ENCODE measurements around the gene ZNF74.
A peak's percentile ranks its signal among the peaks of the same experiment; 100 is the strongest.
"Not testable (repeated sequence)": the region's sequence is repeated elsewhere in the genome, so short reads cannot be mapped to it uniquely, and the experiment has no call there.

ZNF74 gene

DNA sequence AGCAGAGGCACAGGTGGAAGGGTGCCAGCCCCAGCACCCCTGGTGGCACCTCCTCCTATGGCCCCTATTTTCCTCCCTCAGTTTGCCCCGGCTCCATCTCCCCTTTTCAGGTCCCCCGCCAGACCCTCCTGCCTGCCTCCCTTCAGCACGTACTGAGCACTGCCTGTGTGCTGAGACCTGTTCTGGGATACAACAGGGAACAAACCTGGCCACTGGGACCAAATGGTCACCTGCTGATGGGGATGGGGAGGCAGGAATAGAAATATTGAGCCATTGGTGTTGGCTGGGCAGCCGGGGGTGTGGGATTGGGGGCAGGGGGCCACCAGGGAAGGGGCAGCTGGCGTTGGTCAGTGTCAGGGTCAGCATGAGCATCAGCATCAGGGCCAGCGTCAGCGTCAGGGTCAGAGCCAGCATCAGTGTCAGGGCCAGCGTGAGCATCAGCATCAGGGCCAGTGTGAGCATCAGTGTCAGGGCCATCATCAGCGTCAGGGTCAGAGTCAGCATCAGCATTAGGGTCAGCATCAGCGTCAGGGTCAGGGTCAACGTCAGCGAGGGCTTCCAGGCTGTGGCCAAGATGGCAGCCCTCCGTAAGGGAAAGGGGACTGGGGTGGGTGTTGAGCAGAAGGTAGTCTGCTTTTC, 7.5 kb downstream of the ZNF74 start:
- no peak for DNase-seq

DNA sequence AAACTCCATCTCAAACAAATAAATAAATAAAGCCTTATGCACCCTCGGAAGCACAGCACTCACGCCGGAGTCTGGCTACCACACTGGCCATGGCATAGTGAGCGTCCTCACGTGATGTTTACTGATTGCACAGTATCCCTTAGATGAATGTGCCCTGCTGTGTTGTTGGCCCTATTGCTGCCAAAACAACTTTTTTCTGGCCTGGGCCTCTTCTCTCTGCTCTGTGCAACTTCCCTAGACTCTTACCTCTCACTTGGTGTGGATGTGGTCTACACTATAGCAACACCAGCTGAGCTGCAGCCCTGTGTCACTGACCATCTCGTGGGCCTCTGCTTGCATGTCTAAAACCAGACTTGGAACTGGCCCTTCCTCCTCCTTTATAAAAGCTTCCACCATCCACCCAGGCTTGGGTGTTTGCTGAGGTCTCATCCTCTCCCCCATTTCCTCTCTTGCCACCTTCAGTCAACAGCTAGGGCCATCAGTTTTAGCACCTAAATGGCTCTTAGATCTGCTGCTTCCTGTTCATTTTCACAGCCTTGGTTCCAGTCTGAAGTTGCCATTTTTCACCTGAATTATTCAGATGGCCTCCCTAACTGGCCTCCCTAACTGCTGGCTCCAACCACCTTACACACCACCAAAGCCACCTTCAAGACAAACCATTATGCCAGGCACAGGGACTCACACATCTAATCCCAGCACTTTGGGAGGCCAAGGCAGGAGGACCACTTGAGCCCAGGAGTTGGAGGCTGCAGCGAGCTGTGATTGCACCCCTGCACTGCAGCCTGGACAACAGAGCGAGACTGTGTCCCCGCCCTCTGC, 9.2 kb downstream of the ZNF74 start:
- DNase-seq, result no peak

DNA sequence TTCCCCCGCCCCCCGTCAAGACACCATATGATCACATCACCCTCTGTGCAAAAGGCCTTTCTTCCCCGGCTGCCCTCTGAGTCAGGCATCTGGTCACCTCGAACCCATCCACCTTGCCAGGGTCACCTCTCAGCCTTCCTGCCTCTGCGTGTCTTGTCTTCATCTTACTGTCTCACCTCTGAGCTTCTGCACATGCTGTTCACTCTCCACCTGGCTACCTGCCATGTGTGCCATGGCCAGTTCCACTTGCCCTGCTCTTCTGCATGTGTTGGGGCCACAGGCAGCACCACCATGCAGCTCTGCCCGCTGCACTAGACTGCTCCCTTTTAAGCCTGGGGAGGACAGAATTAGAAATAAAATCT, 9.8 kb downstream of the ZNF74 start:
- no peak for DNase-seq

GRCh38 chr22:20404881-20405280, 10.9 kb downstream of the ZNF74 start:
- DNase-seq, result no peak

GRCh38 chr22:20405291-20405930, 11.5 kb downstream of the ZNF74 start:
- no peak for DNase-seq

- no peak for DNase-seq
These were observed 12.2 kb downstream of the ZNF74 start for GRCh38 chr22:20405931-20406685.

DNA sequence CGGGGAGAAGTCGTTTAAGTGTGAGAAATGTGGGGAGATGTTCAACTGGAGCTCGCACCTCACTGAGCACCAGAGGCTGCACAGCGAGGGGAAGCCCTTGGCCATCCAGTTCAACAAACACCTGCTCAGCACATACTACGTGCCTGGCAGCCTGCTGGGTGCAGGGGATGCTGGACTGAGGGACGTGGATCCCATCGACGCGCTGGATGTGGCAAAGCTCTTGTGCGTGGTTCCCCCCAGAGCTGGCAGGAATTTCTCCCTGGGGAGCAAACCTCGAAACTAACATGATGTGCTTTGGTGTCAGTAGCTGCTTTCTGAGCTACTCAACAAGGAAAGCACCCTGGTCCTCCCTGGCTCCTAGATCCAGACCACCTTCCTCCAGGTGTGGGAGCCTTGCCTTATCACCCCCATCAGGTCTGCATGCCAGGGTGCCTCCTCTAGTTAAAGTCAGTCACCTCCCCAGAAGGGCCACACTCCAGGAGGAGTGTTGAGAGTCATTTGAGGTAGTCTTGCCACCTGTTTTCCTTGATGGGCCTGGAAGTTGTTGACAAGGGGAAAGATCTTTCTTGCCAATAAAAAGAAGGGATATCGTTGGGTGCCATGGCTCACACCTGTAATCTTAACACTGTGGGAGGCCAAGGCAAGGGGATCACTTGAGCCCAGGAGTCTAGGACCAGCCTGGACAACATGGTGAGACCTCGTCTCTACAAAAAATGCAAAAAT, 12.9 kb downstream of the ZNF74 start:
- DNase-seq, result no peak

- DNase-seq, result no peak
These were observed 13.9 kb downstream of the ZNF74 start for GRCh38 chr22:20407829-20408228.

- DNase-seq, result no peak
These were observed 14.9 kb downstream of the ZNF74 start for GRCh38 chr22:20408891-20409290.

GRCh38 chr22:20409385-20409784, 15.4 kb downstream of the ZNF74 start:
- not testable (repeated sequence) for DNase-seq

DNA sequence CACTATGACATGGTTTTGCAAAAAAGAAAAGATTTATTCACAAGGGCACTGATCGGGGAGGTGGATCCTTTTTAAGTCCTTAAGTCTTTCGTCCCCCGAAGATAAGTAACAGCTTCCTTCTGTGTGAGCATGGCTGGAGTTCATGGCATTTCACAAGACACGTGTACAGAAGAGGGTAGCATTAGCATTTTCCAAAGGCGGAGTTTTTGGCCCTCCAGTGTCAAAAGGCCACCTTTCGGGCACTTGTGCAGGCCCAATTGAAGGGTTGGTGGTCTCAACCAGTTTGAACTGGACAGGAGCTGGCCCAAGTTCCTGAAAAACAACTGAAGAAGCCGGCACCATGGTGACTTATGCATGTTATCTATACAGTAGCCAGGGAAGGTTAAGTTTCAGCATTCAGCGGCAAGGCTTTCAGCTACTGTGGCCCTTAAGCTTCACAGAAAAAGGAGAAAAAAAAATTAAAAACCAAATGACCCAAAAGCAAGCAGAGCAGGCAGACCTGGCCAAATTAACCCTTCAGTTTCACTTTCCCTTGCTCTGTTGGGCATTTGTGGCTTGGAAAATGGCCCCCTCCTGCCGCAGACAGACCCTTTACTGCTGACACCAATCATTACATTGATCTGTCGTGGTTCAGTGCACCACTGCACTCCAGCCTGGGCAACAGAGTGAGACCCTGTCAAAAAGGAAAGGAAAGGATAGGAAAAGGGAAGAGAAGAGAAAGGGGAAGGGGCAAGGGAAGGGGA, 18.7 kb downstream of the ZNF74 start:
- no peak for DNase-seq

- DNase-seq, result no peak
These were observed 19.5 kb downstream of the ZNF74 start for GRCh38 chr22:20413217-20414058.

DNA sequence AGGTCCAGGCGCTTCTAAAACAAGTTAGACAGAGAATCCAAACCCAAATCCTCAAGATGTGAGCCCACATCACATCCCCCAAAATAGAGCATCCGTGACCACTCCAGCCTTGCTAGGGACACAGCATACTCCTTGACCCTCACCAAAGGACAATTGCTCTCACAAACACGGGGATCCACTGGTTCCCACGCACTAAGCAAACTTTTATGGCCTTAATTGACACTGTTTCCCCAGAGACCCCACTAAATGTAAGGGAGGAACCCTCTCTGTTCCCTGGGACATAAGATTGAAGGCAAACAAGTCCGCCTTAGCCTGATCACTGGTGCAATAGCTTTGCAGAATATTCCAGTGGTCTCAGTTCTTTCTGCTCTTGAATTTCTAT, 20.1 kb downstream of the ZNF74 start:
- no peak for DNase-seq

DNA sequence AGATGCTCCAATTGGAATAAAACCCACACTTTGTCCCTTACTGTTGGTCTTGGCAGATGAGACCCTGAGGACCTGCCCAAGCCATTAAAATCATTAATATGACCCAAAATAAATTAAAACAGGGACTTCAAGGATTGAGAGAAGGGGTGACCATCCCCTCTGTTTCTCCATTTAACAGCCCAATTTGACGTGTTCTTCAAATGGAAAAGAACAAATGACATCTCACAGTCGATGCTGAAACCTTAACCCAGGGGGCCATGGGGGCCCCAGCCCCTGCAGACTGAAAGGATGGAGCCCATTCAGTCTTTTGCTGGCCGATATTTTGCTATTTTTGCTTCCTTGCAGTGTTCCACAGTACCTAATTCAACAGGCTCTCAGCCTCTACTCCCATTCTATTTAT, 20.5 kb downstream of the ZNF74 start:
- DNase-seq, result no peak

DNA sequence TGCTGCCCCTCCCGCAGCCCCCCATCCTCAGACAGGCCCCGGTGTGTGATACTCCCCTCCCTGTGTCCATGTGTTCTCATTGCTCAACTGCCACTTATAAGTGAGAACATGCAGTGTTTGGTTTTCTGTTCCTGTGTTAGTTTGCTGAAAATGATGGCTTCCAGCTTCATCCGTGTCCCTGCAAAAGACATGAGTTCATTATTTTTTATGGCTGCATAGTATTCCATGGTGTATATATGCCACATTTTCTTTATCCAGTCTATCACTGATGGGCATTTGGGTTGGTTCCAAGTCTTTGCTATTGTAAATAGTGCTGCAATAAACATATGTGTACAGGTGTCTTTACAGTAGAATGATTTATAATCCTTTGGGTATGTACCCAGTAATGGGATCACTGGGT, 21.3 kb downstream of the ZNF74 start:
- DNase-seq, result not testable (repeated sequence)

DNA sequence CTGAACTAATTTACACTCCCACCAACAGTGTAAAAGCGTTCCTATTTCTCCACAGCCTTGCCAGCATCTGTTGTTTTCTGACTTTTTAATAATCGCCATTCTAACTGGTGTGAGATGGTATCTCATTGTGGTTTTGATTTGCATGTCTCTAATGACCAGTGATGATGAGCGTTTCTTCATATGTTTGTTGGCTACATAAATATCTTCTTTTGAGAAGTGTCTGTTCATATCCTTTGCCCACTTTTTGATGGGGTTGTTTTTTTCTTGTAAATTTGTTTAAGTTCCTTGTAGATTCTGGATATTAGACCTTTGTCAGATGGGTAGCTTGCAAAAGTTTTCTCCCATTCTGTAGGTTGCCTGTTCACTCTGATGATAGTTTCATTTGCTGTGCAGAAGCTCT, 21.7 kb downstream of the ZNF74 start:
- DNase-seq, result not testable (repeated sequence)

DNA sequence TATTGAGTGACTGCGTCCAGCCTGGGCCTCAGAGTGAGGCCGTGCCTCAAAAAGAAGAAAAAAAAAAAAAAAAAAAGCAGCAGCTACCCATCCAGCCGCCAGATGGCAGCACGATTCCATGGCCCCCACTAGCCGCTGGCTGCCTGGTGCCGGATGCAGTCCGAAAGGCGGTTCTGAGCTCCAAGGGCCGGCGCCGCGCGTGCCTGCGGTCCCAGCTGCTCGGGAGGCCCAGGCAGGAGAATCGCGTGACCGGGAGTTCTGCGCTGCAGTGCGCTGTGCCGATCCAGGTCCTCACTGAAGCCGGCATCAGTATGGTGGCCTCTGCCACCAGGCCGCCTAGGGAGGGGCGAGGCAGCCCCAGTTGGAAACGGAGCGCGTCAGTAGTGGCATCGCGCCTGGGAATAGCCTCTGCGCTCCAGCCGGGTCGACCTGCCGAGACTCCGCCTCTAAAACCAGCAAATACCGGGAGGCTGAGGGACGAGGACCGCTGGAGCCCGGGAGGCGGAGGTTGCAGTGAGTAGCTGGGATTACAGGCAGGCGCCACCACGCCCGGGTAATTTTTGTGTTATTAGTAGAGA, 24.3 kb downstream of the ZNF74 start:
- DNase-seq, result peak; percentile 80

GRCh38 chr22:20419664-20419951, 25.7 kb downstream of the ZNF74 start:
- DNase-seq, result no peak

GRCh38 chr22:20420157-20420842, 26.3 kb downstream of the ZNF74 start:
- no peak for DNase-seq

DNA sequence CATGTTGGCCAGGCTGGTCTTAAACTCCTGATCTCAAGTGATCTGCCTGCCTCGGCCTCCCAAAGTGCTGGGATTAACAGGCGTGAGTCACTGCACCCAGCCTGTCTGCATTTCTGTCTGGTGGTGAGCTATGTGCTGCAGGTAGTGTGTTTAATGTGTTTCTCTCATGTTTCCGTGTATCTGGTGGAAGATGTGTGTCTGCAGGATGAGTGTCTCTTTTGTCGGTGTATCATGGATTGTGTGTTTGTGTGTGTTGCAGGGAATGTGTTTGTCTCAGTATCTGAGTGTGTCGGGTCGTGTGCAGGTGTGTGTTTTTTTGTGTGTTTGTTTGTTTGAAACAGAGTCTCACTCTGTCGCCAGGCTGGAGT, 27.5 kb downstream of the ZNF74 start:
- DNase-seq, result no peak
